SK-N-SH (cell line): ENCODE data around the gene WIF1. TPM values are rescaled to one million over a fixed set of nuclear protein-coding genes. Genes with fewer than 3 reads are reported as not detected.

Source experiments
- CTCF ChIA-PET: fragments of 300-600, 350-600 bp; formaldehyde crosslinking; extraction: SDS; loops from one replicate; lab custom pipeline; 2021; lab: Yijun Ruan, JAX
- POLR2A ChIA-PET: fragments of 350-600 bp; sonication (Branson Sonifier 250); formaldehyde crosslinking; extraction: SDS; loops from one replicate; lab custom pipeline; 2020; ENCODE audit warnings: antibody characterized with exemption, inconsistent platforms; lab: Yijun Ruan, JAX
- DNase-seq: peaks from one replicate; pipeline ENCODE4 v3.0.0; 2012
- H2AFZ ChIP-seq: fragments of 200-600 bp; sonication (generic); 2 replicates; pipeline ENCODE4 v1.8.1; 2016; ENCODE audit warnings: antibody characterized with exemption, mild to moderate bottlenecking, low read depth
- H3F3A ChIP-seq: fragments of 200-600 bp; sonication (generic); replicated peaks from 2 replicates; pipeline ENCODE3; 2016; ENCODE audit warnings: antibody characterized with exemption, mild to moderate bottlenecking; ENCODE audit not compliant: insufficient read depth
- H3K27ac ChIP-seq, 2 experiments: fragments of 200-500 bp in 1 of 2; fragments of 200-600 bp in 1 of 2; sonication (Bioruptor generic) in 1 of 2; sonication (generic), shearing (Covaris generic) in 1 of 2; 2 replicates each; pipeline versions ENCODE4 v1.5.1 to v1.6.1; 2014 to 2016; ENCODE audit warnings: low read depth in 2 of 2, inconsistent platforms in 1 of 2, low read length in 1 of 2, mild to moderate bottlenecking in 1 of 2, mixed read lengths in 1 of 2
- H3K27me3 ChIP-seq: fragments of 200-600 bp; sonication (generic), shearing (Covaris generic); 2 replicates; pipeline ENCODE4 v1.6.1; 2016; ENCODE audit warnings: mixed run types; ENCODE audit not compliant: insufficient read depth
- H3K36me3 ChIP-seq, 2 experiments: fragments of 200-500 bp in 1 of 2; fragments of 200-600 bp in 1 of 2; sonication (Bioruptor generic) in 1 of 2; sonication (generic) in 1 of 2; replicated peaks in 1 of 2; 2 replicates each; pipeline versions ENCODE3 to v1.5.1; 2014 to 2016; ENCODE audit warnings: low read length in 1 of 2, mild to moderate bottlenecking in 1 of 2; ENCODE audit not compliant: insufficient read depth in 2 of 2, control insufficient read depth in 1 of 2
- H3K4me1 ChIP-seq, 2 experiments: fragments of 200-500 bp in 1 of 2; fragments of 200-600 bp in 1 of 2; sonication (Bioruptor generic) in 1 of 2; sonication (generic), shearing (Covaris generic) in 1 of 2; 2 replicates each; pipeline versions ENCODE4 v1.5.1 to v1.6.1; 2014 to 2016; ENCODE audit warnings: low read depth in 1 of 2, low read length in 1 of 2, mixed run types in 1 of 2; ENCODE audit not compliant: insufficient read depth in 2 of 2, control insufficient read depth in 1 of 2
- H3K4me2 ChIP-seq: fragments of 200-600 bp; sonication (generic), shearing (Covaris generic); 2 replicates; pipeline ENCODE4 v1.6.1; 2017; ENCODE audit warnings: mixed run types
- H3K4me3 ChIP-seq, 2 experiments: fragments of 200-500 bp in 1 of 2; fragments of 200-600 bp in 1 of 2; sonication (Bioruptor generic) in 1 of 2; sonication (generic), shearing (Covaris generic) in 1 of 2; 2 replicates each; pipeline versions ENCODE4 v1.5.1 to v1.8.1; 2014 to 2016; ENCODE audit warnings: low read depth in 2 of 2, inconsistent platforms in 1 of 2, low read length in 1 of 2, mild to moderate bottlenecking in 1 of 2, mixed read lengths in 1 of 2, moderate library complexity in 1 of 2
- H3K79me2 ChIP-seq: fragments of 200-600 bp; sonication (generic); 2 replicates; pipeline ENCODE4 v1.8.1; 2017; ENCODE audit warnings: mild to moderate bottlenecking; ENCODE audit not compliant: insufficient read depth
- H3K9ac ChIP-seq: fragments of 200-600 bp; sonication (generic); 2 replicates; pipeline ENCODE4 v1.6.1; 2017; ENCODE audit warnings: mixed run types
- H3K9me2 ChIP-seq: fragments of 200-600 bp; sonication (generic); 2 replicates; pipeline ENCODE4 v1.6.1; 2017; ENCODE audit warnings: mixed run types
- H3K9me3 ChIP-seq: fragments of 200-600 bp; sonication (generic); 2 replicates; pipeline ENCODE4 v1.6.1; 2017; ENCODE audit warnings: mixed run types, mild to moderate bottlenecking, moderate library complexity
- H4K20me1 ChIP-seq: fragments of 200-600 bp; sonication (generic); 2 replicates; pipeline ENCODE4 v1.6.1; 2017; ENCODE audit warnings: mild to moderate bottlenecking, mixed run types; ENCODE audit not compliant: insufficient read depth
- CTCF ChIP-seq: fragments of 200-600 bp; sonication (generic); IDR thresholded peaks from 2 replicates; pipeline ENCODE4 v1.6.1; 2017; ENCODE audit warnings: antibody characterized with exemption, mild to moderate bottlenecking, moderate library complexity
- FOSL2 ChIP-seq: IDR thresholded peaks from 2 replicates; pipeline ENCODE4 v1.4.0; 2012; ENCODE audit warnings: low read depth, mild to moderate bottlenecking, moderate library complexity, borderline replicate concordance
- FOXM1 ChIP-seq: IDR thresholded peaks from 2 replicates; pipeline ENCODE4 v1.4.0; 2012; ENCODE audit warnings: low read depth, mild to moderate bottlenecking
- JUND ChIP-seq: IDR thresholded peaks from 2 replicates; pipeline ENCODE4 v1.4.0; 2012
- MXI1 ChIP-seq: IDR thresholded peaks from 2 replicates; pipeline ENCODE4 v1.6.1; 2012; ENCODE audit warnings: mild to moderate bottlenecking, low read depth, low read length, improper control_type of control experiment
- NFIC ChIP-seq: IDR thresholded peaks from 2 replicates; pipeline ENCODE4 v1.4.0; 2012; ENCODE audit warnings: borderline replicate concordance
- NRF1 ChIP-seq: IDR thresholded peaks from 2 replicates; pipeline ENCODE4 v1.6.1; 2012; ENCODE audit warnings: low read depth, mild to moderate bottlenecking, low read length
- POLR2AphosphoS5 ChIP-seq: IDR thresholded peaks from 2 replicates; pipeline ENCODE4 v1.6.1; 2012; ENCODE audit warnings: low read depth, low read length
- RAD21 ChIP-seq: IDR thresholded peaks from 2 replicates; pipeline ENCODE4 v1.6.1; 2012; ENCODE audit warnings: mild to moderate bottlenecking, low read length
- RXRA ChIP-seq: IDR thresholded peaks from 2 replicates; pipeline ENCODE4 v1.4.0; 2012; ENCODE audit warnings: low read depth, mild to moderate bottlenecking, borderline replicate concordance
- SIN3A ChIP-seq: IDR thresholded peaks from 2 replicates; pipeline ENCODE4 v1.6.1; 2012; ENCODE audit warnings: low read depth, mild to moderate bottlenecking, low read length, moderate library complexity, borderline replicate concordance
- TAF1 ChIP-seq: IDR thresholded peaks from 2 replicates; pipeline ENCODE4 v1.6.1; 2012; ENCODE audit warnings: low read depth, mild to moderate bottlenecking, low read length, moderate library complexity, borderline replicate concordance
- USF1 ChIP-seq: IDR thresholded peaks from 2 replicates; pipeline ENCODE4 v1.4.0; 2012; ENCODE audit warnings: low read depth, borderline replicate concordance
- USF2 ChIP-seq: fragments of 150-350 bp; IDR thresholded peaks from 2 replicates; pipeline ENCODE4 v1.6.1; 2017; ENCODE audit warnings: antibody characterized with exemption, low read length, low read depth, borderline replicate concordance
- ZBTB33 ChIP-seq: IDR thresholded peaks from 2 replicates; pipeline ENCODE4 v1.4.0; 2012; ENCODE audit warnings: low read depth, borderline replicate concordance
- WGBS: methylation state at CpG from one replicate; pipeline ENCODE4 v1.1.6; 2017; ENCODE audit warnings: low lambda C conversion rate; 5-methylcytosine and 5-hydroxymethylcytosine counted together
- polyA plus RNA-seq, 3 experiments: library from polyadenylated mRNA; depleted of rRNA; stranded (reverse); fragments of >200 nt; gene quantifications; 2 replicates each; pipeline ENCODE4 v1.2.3, GENCODE V29; 2012

The WIF1 gene
- polyA plus RNA-seq, 1 of the 3 experiments (the other 2 are of a cell fraction) = not detected

GRCh38 chr12:65083581-65083980 lies 37.5 kb downstream of the WIF1 start:
- H3K9ac ChIP-seq = no peak overlapping the region
- H3K27me3 ChIP-seq = peaks cover 13% of the 10 kb centered on the region; the same call in 1 of the 2 replicates
- no peaks in the 10 kb centered on the region for H4K20me1 ChIP-seq
- no peaks in the 10 kb centered on the region for H3F3A ChIP-seq
- H3K4me1 ChIP-seq = no peaks in the 10 kb centered on the region
- WGBS = 5% methylated on average over 2 of the region's 2 CpGs
- CTCF ChIA-PET = interaction anchor here (0.7 kb wide), 1 partner anchor 192 kb away, joined by 3 read pairs; no protein-coding TSS in a partner anchor
- no peak overlapping the region for H2AFZ ChIP-seq
- H3K4me2 ChIP-seq = no peak overlapping the region
- POLR2A ChIA-PET = no interaction called here
- no peaks in the 10 kb centered on the region for H3K9me2 ChIP-seq
- H3K4me3 ChIP-seq = no peak overlapping the region
- TF ChIP-seq USF1 (no peak), NFIC (no peak), FOXM1 (no peak), POLR2AphosphoS5 (no peak), SIN3A (no peak), TAF1 (no peak), RXRA (no peak), CTCF (no peak), FOSL2 (no peak), MXI1 (no peak), RAD21 (no peak), ZBTB33 (no peak), NRF1 (no peak), JUND (no peak), USF2 (no peak)
- no peaks in the 10 kb centered on the region for H3K9me3 ChIP-seq
- H3K27ac ChIP-seq = no peak overlapping the region
- H3K79me2 ChIP-seq = no peaks in the 10 kb centered on the region
- no peaks in the 10 kb centered on the region for H3K36me3 ChIP-seq
- no peak for DNase-seq
